ENCODE data around the gene SIPA1L3.

Gene SIPA1L3

GRCh38 chr19:38210458-38210987, 303.5 kb downstream of the SIPA1L3 start (continued):
- TF ChIP-seq PRDM2 (tag by site-specific recombination; IDR thresholded peaks at IDR 0.05; ENCODE audit: borderline replicate concordance) = no peak
- TF ChIP-seq ZNF704 (tag by site-specific recombination; IDR thresholded peaks at IDR 0.05) = no peak
- no peak for TF ChIP-seq ZNF510 (tag by site-specific recombination; IDR thresholded peaks at IDR 0.05; ENCODE audit: insufficient replicate concordance)
- no peak for TF ChIP-seq FEZF1 (tag by site-specific recombination; IDR thresholded peaks at IDR 0.05)
- TF ChIP-seq ZBTB11 (tag by site-specific recombination; conservative IDR thresholded peaks at IDR 0.05; ENCODE audit: low read depth) = no peak
- TF ChIP-seq ZNF677 (tag by site-specific recombination; IDR thresholded peaks at IDR 0.05) = no peak
- TF ChIP-seq ZNF2 (tag by site-specific recombination; IDR thresholded peaks at IDR 0.05) = no peak
- TF ChIP-seq SP3 (tag by site-specific recombination; IDR thresholded peaks at IDR 0.05) = peak; percentile 19; the same call in 1 of the 2 replicates
- no peak for TF ChIP-seq HOXC10 (CRISPR knock-in tag; IDR thresholded peaks at IDR 0.05)
- TF ChIP-seq ZNF701 (tag by site-specific recombination; IDR thresholded peaks at IDR 0.05) = no peak
- TF ChIP-seq PBX3 (CRISPR knock-in tag; IDR thresholded peaks at IDR 0.05) = no peak
- peak; percentile 51 for TF ChIP-seq GLIS2 (tag by site-specific recombination; IDR thresholded peaks at IDR 0.05)
- no peak for TF ChIP-seq ZSCAN4 (tag by site-specific recombination; IDR thresholded peaks at IDR 0.05)
- no peak; the same call in 1 of the 2 replicates for TF ChIP-seq ZNF114 (tag by site-specific recombination; IDR thresholded peaks at IDR 0.05)
- no peak for TF ChIP-seq ZNF239 (tag by site-specific recombination; IDR thresholded peaks at IDR 0.05)
- peak; percentile 36; the same call in 1 of the 2 replicates for TF ChIP-seq IKZF3 (tag by site-specific recombination; IDR thresholded peaks at IDR 0.05)
- peak; percentile 41 for TF ChIP-seq SP2 (tag by site-specific recombination; IDR thresholded peaks at IDR 0.05)
- TF ChIP-seq SALL2 (tag by site-specific recombination; IDR thresholded peaks at IDR 0.05; ENCODE audit: borderline replicate concordance) = 0 out of 2 replicates have a peak, but pooled peaks have one; percentile 14
- TF ChIP-seq TCF7L2 (IDR thresholded peaks at IDR 0.05; ENCODE audit: borderline replicate concordance, low read depth, low read length) = no peak
- peak; percentile 25; the same call in 1 of the 2 replicates for TF ChIP-seq KLF7 (tag by site-specific recombination; IDR thresholded peaks at IDR 0.05; ENCODE audit: borderline replicate concordance)
- TF ChIP-seq ZSCAN30 (tag by site-specific recombination; IDR thresholded peaks at IDR 0.05) = no peak
- no peak for TF ChIP-seq ZBTB49 (tag by site-specific recombination; IDR thresholded peaks at IDR 0.05; ENCODE audit: low read depth)
- no peak for TF ChIP-seq ZNF366 (tag by site-specific recombination; conservative IDR thresholded peaks at IDR 0.05)
- no peak for TF ChIP-seq ZNF202 (tag by site-specific recombination; IDR thresholded peaks at IDR 0.05; ENCODE audit: borderline replicate concordance)
- TF ChIP-seq ZNF138 (tag by site-specific recombination; IDR thresholded peaks at IDR 0.05; ENCODE audit: borderline replicate concordance) = no peak
